NAMALWA (cell line): ENCODE data around the gene SLC50A1.

Source experiments
- DNase-seq: peaks from one replicate; pipeline ENCODE4 v3.0.0-alpha.2; 2015; ENCODE audit warnings: low spot score

The SLC50A1 gene

GRCh38 chr1:155184835-155185782 is 49.5 kb downstream of the SLC50A1 start:
- peak; percentile 91 for DNase-seq

GRCh38 chr1:155185783-155186066 is 50.1 kb downstream of the SLC50A1 start:
- DNase-seq, result no peak

DNA sequence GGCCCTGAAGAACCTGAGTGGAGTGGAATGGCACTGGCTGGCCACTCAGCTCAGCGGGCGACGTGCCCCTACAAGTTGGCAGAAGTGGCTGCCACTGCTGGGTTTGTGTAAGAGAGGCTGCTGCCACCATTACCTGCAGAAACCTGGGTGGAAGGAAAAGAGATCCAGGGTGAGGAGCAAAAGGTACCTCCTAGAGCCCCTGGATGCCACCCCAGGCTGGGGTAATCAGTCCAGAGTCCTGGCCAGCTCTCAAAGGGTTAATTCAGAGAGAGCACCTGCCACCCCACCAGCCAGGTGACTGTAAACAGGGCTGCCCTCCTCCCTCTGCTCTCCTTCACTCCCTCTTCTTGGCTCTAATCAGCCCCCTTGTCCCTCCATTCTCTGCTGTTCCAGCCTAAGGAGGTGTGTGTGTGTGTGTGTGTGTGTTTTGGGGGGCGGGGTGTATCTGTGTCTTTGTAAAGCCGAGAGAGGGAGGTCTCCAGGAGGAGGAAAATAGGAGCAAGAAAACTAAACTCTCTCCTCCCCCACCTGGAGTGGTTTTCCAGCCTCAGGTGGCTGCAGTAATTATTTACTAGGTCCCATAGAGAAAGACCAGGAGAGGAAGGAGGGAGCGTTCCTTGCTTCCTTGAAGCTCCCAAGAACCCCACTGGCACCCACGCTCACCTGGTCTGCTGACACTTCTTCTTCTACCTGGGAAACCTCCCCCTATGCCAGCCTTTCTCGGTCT is 50.6 kb downstream of the SLC50A1 start:
- DNase-seq, result no peak

GRCh38 chr1:155186794-155187455 is 51.3 kb downstream of the SLC50A1 start:
- DNase-seq, result no peak

DNA sequence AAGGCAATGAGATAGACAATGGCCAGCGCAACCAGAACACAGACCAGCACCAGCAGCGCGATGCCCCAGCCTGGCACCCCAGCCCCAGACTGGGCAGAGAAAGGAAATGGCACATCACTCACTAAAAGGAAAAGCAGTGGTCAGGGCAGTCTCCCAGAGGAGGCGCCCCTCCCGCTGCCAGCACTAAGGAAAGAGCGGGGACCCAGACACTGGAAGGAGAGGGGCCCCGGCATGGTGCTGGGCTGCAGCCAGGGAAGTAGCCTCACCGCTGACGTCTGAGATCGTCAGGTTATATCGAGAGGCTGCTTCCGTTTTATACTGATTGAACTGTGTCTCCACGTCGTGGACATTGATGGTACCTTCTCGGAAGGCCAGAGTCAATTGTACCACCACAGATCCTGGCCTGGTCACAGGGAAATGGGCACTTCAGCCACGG is 51.8 kb downstream of the SLC50A1 start:
- DNase-seq, result no peak

DNA sequence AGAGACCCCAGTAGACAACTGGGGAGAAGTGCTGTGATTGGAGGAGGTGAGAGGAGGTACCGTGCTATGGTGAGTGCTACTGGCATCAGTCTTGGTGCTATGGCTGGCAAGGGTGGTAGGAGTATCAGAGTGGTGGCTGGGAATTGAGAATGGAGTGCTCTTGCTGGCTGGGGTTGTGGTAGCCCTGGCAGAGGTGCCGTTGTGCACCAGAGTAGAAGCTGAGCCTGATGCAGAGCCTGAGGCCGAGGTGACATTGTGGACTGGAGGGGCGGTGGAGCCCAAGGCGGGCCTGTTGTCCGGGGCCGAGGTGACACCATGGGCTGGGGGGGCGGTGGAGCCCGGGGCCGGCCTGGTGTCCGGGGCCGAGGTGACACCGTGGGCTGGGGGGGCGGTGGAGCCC is 52.6 kb downstream of the SLC50A1 start:
- no peak for DNase-seq
